Activated CD4-positive, alpha-beta T cell treated with anti-CD3 and anti-CD28 coated beads, Interleukin-2, amount 10 ng/mL, durations not matched to agents 24 days and 14 days (primary cell): ENCODE measurements around the gene TSG101. TPM values are rescaled to one million over a fixed set of nuclear protein-coding genes. Genes with fewer than 3 reads are reported as not detected.
A peak's percentile ranks its signal among the peaks of the same experiment; 100 is the strongest.

Experiments used
- DNase-seq: peaks from one replicate; pipeline ENCODE4 v3.0.0; 2022
- H3K27ac Mint-ChIP-seq: one replicate; pipeline ENCODE4 v1.8.0; 2022; ENCODE audit warnings: mild to moderate bottlenecking, mixed read lengths
- H3K27me3 Mint-ChIP-seq: one replicate; pipeline ENCODE4 v1.8.0; 2022; ENCODE audit warnings: mixed read lengths
- H3K36me3 Mint-ChIP-seq: one replicate; pipeline ENCODE4 v1.8.0; 2022; ENCODE audit warnings: low read depth, mild to moderate bottlenecking, mixed read lengths
- H3K4me1 Mint-ChIP-seq: one replicate; pipeline ENCODE4 v1.8.0; 2021; ENCODE audit warnings: mixed read lengths
- H3K4me3 Mint-ChIP-seq: one replicate; pipeline ENCODE4 v1.8.0; 2022; ENCODE audit warnings: mild to moderate bottlenecking, moderate library complexity, mixed read lengths
- H3K9me3 Mint-ChIP-seq: one replicate; pipeline ENCODE4 v1.8.0; 2021; ENCODE audit warnings: mixed read lengths
- intact Hi-C: fragments of 100-400 bp; cut with micrococcal nuclease; formaldehyde crosslinking; loops from one replicate; pipeline ENCODE4 v1.15.1; 2023
- total RNA-seq: library from RNA; stranded (reverse); gene quantifications from 2 replicates; pipeline ENCODE4 v1.2.3, GENCODE V29; 2022

TSG101 gene
- total RNA-seq, 1 donor from 2014 or later = 43.5 TPM

GRCh38 chr11:18524248-18524647, 2.5 kb downstream of the TSG101 start:
- no peak for DNase-seq
- Mint-ChIP-seq H3K36me3 (peaks cover 24% of the 10 kb centered on the region), H3K9me3 (no peaks in the 10 kb centered on the region), H3K4me3 (peak overlapping the region; percentile 15), H3K27ac (no peak overlapping the region), H3K4me1 (peaks cover 29% of the 10 kb centered on the region), H3K27me3 (no peaks in the 10 kb centered on the region)
- intact Hi-C loops = loop anchor here (10.0 kb wide), 1 partner anchor 419 kb away; the partner anchor contains the start of gene SAAL1

- intact Hi-C loops = loop anchor here (10.0 kb wide), 1 partner anchor 418 kb away; the partner anchor contains the start of gene SAAL1
- Mint-ChIP-seq H3K4me1 (peaks cover 24% of the 10 kb centered on the region), H3K4me3 (no peak overlapping the region)
Observed at GRCh38 chr11:18523084-18523483, 3.7 kb downstream of the TSG101 start.

DNA sequence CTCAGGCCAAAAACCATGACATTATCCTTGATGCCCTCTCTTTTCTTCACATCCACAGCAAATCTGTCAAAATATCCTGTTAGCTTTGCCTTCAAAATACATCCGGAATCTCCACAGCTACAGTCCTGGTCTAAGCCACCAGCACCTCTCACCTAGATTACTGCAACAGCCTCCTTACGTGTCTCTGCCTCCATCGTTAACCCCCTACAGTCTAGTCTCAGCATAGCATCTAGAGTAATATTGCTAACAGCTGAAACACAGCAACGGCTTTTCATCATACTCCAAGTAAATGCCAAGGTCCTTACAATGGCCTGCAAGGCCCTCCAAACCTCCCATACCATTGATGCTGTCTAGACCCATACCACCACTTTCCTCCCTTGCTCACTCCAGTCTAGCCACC, 4.4 kb downstream of the TSG101 start:
- Mint-ChIP-seq H3K4me1 (peaks cover 19% of the 10 kb centered on the region), H3K36me3 (peaks cover 21% of the 10 kb centered on the region), H3K4me3 (no peak overlapping the region), H3K27ac (no peak overlapping the region), H3K9me3 (no peaks in the 10 kb centered on the region), H3K27me3 (no peaks in the 10 kb centered on the region)
- no peak for DNase-seq
- intact Hi-C loops = loop anchor here (10.0 kb wide), 1 partner anchor 418 kb away; the partner anchor contains the start of gene SAAL1

More at GRCh38 chr11:18523084-18523483, 3.7 kb downstream of the TSG101 start:
- DNase-seq = no peak
- H3K27me3 Mint-ChIP-seq = no peaks in the 10 kb centered on the region
- peaks cover 21% of the 10 kb centered on the region for H3K36me3 Mint-ChIP-seq
- no peaks in the 10 kb centered on the region for H3K9me3 Mint-ChIP-seq
- no peak overlapping the region for H3K27ac Mint-ChIP-seq

DNA sequence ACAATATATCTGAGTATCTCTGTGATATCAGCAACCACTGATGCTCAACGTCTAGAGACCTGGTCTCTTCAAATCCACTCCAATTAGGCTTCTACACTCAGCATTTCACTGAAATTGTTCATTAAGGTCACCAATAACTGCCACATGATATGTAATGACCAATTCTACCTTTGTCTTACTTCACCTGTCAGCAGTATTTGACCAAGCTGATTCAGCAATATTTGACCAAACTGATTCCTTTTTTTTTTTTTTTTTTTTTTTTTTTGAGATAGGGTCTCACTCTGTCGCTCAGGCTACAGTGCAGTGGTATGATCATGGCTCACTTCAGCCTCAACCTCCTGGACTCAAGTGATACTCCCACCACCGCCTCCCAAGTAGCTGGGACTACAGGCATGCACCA, 5.6 kb downstream of the TSG101 start:
- Mint-ChIP-seq H3K4me3 (no peak overlapping the region), H3K9me3 (no peaks in the 10 kb centered on the region), H3K36me3 (peaks cover 19% of the 10 kb centered on the region), H3K4me1 (peaks cover 18% of the 10 kb centered on the region), H3K27ac (no peak overlapping the region), H3K27me3 (no peaks in the 10 kb centered on the region)
- intact Hi-C loops = loop anchor here (10.0 kb wide), 1 partner anchor 416 kb away; the partner anchor contains the start of gene SAAL1
- DNase-seq = no peak

DNA sequence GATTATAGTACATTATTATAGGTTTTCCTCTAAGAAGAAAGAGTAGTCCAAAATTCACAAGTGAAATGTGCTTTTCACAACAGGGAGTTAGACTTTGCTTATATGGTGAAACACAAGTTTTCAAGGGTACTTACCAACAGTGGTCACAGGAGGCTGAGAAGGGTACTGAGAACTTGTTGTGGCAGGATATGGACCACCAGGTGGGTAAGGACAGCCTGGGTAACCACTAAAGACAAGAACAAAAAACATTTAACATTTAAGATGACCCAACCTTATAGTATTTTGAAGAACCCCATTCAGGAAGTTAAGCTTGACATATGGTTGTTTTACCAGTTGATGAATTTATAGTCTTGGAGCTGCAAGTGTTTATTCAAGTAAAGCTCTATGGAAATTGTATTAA, 24.4 kb downstream of the TSG101 start:
- DNase-seq = no peak
- Mint-ChIP-seq H3K9me3 (no peaks in the 10 kb centered on the region), H3K4me3 (no peak overlapping the region), H3K27ac (no peak overlapping the region), H3K27me3 (no peaks in the 10 kb centered on the region), H3K4me1 (peaks cover 2% of the 10 kb centered on the region), H3K36me3 (peaks cover 62% of the 10 kb centered on the region)
- intact Hi-C loops = no loop called here

DNA sequence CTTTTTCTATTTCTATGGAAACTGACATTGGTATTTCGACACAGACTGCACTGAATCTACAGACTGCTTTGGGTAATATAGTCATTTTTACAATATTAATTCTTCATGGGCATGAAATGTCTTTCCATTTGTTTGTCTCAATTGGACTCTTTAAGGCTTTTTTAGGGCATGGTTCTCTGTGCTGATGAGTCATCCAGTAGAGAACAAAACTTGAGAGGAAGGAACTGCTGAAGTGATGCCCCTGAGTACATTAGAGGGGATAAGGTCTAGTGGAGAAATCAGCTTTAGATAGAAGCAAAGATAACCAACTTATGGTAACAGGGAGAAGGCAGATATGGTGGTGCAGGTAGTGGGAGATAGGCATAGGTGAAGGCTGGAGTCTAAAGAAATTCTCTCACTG, 25.1 kb downstream of the TSG101 start:
- H3K27ac Mint-ChIP-seq = no peak overlapping the region

GRCh38 chr11:18498039-18498438, 28.7 kb downstream of the TSG101 start:
- no peak overlapping the region for H3K4me3 Mint-ChIP-seq
- peaks cover 63% of the 10 kb centered on the region for H3K36me3 Mint-ChIP-seq
- DNase-seq = no peak
- intact Hi-C loops = no loop called here
- no peak overlapping the region for H3K27ac Mint-ChIP-seq
- H3K27me3 Mint-ChIP-seq = no peaks in the 10 kb centered on the region
- H3K4me1 Mint-ChIP-seq = peaks cover 4% of the 10 kb centered on the region
- H3K9me3 Mint-ChIP-seq = no peaks in the 10 kb centered on the region

More for the DNA sequence above, 25.1 kb downstream of the TSG101 start:
- Mint-ChIP-seq H3K9me3 (no peaks in the 10 kb centered on the region), H3K4me3 (no peak overlapping the region), H3K27me3 (no peaks in the 10 kb centered on the region), H3K36me3 (peaks cover 63% of the 10 kb centered on the region), H3K4me1 (peaks cover 2% of the 10 kb centered on the region)
- no peak for DNase-seq
- intact Hi-C loops = no loop called here

DNA sequence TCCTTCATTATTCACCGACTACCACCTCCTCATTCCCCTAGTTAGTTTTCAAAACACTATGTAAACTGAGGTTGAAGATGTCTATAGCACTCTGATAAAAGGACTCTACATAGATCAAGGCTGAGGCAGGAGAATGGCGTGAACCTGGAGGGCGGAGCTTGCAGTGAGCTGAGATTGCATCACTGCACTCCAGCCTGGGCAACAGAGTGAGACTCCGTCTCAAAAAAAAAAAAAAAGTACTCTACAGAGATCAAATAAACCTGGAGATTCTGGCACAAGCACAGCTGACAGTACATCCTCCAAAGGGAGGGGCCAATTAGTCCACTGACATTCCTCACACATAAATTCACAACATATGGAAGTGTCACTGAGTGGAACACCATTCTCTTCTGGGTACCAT, 31.0 kb downstream of the TSG101 start:
- Mint-ChIP-seq H3K36me3 (peaks cover 49% of the 10 kb centered on the region), H3K27me3 (no peaks in the 10 kb centered on the region), H3K4me1 (peaks cover 4% of the 10 kb centered on the region), H3K4me3 (no peak overlapping the region), H3K9me3 (no peaks in the 10 kb centered on the region), H3K27ac (no peak overlapping the region)
- intact Hi-C loops = no loop called here
- no peak for DNase-seq

GRCh38 chr11:18495271-18495670, 31.5 kb downstream of the TSG101 start:
- H3K27me3 Mint-ChIP-seq = no peaks in the 10 kb centered on the region
- H3K4me1 Mint-ChIP-seq = peaks cover 4% of the 10 kb centered on the region
- no peak for DNase-seq
- no peaks in the 10 kb centered on the region for H3K9me3 Mint-ChIP-seq
- peaks cover 49% of the 10 kb centered on the region for H3K36me3 Mint-ChIP-seq
- no peak overlapping the region for H3K27ac Mint-ChIP-seq
- intact Hi-C loops = no loop called here
- no peak overlapping the region for H3K4me3 Mint-ChIP-seq

DNA sequence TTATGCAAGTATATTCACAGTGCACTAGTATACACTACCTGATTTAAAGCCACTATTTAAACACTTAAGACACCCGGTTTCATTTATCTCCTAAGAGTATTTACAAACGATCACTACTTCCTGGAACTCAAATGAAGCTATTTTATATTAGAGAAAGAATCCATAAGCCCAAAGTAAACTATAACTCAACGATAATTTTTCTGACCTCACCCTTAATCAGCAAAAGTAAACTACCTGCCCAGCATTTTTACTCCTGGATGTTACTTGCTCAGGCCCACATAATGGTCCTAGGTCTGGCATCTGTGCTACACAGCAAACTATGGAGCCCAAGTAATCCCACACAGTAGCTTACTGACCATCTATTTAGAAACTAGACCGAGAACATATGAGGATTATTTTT, 33.4 kb downstream of the TSG101 start:
- Mint-ChIP-seq H3K27ac (no peak overlapping the region), H3K27me3 (no peaks in the 10 kb centered on the region), H3K4me3 (no peak overlapping the region), H3K4me1 (peaks cover 3% of the 10 kb centered on the region), H3K36me3 (peaks cover 43% of the 10 kb centered on the region), H3K9me3 (no peaks in the 10 kb centered on the region)
- intact Hi-C loops = no loop called here
- DNase-seq = no peak

DNA sequence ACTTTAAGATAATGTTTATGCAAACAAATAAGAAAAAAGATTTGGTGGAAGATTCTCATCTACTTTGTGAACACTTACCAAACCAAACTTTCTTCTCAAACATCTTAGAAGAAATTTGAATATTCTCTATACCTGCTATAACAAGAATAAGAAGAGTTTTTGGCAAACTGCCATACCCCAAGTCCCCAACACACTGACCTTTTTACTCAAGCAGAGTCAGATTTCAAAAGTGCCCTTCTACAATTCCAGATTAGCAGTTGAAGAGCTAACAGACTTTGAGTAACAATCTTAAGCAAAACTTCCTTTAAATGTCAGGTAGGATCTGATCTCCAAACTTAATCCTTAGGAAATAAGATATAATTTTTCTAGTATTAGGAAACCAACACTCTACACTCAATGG, 33.9 kb downstream of the TSG101 start:
- Mint-ChIP-seq H3K27me3 (no peaks in the 10 kb centered on the region), H3K4me3 (no peak overlapping the region), H3K36me3 (peaks cover 42% of the 10 kb centered on the region), H3K27ac (no peak overlapping the region), H3K4me1 (peaks cover 4% of the 10 kb centered on the region), H3K9me3 (no peaks in the 10 kb centered on the region)
- intact Hi-C loops = no loop called here
- no peak for DNase-seq

- DNase-seq = no peak
- Mint-ChIP-seq H3K27ac (no peak overlapping the region), H3K4me1 (peaks cover 5% of the 10 kb centered on the region), H3K36me3 (peaks cover 40% of the 10 kb centered on the region), H3K9me3 (no peaks in the 10 kb centered on the region), H3K27me3 (no peaks in the 10 kb centered on the region), H3K4me3 (no peak overlapping the region)
- intact Hi-C loops = no loop called here
Observed at GRCh38 chr11:18491924-18492323, 34.8 kb downstream of the TSG101 start.

- no peak overlapping the region for H3K27ac Mint-ChIP-seq
- H3K4me3 Mint-ChIP-seq = no peak overlapping the region
- DNase-seq = no peak
- no peaks in the 10 kb centered on the region for H3K27me3 Mint-ChIP-seq
- H3K4me1 Mint-ChIP-seq = peaks cover 5% of the 10 kb centered on the region
- H3K9me3 Mint-ChIP-seq = no peaks in the 10 kb centered on the region
- peaks cover 40% of the 10 kb centered on the region for H3K36me3 Mint-ChIP-seq
- intact Hi-C loops = no loop called here
Observed at GRCh38 chr11:18490736-18491485, 35.8 kb downstream of the TSG101 start.

- no peaks in the 10 kb centered on the region for H3K27me3 Mint-ChIP-seq
- peaks cover 38% of the 10 kb centered on the region for H3K36me3 Mint-ChIP-seq
- no peak for DNase-seq
- H3K27ac Mint-ChIP-seq = no peak overlapping the region
- intact Hi-C loops = no loop called here
- H3K4me1 Mint-ChIP-seq = peaks cover 3% of the 10 kb centered on the region
- no peaks in the 10 kb centered on the region for H3K9me3 Mint-ChIP-seq
- no peak overlapping the region for H3K4me3 Mint-ChIP-seq
Observed at GRCh38 chr11:18490319-18490718, 36.4 kb downstream of the TSG101 start.
